Astrocyte (in vitro differentiated cells and primary cell): ENCODE data around the gene INVS. TPM values are rescaled to one million over a fixed set of nuclear protein-coding genes. Genes with fewer than 3 reads are reported as not detected.
A peak's percentile ranks its signal among the peaks of the same experiment; 100 is the strongest.

Source experiments
- DNase-seq: peaks from one replicate; pipeline ENCODE4 v3.0.0-alpha.2; 2010; ENCODE audit warnings: low read depth
- FAIRE-seq: peaks from 2 replicates; lab custom pipeline; 2011; peaks lifted over from hg19 to GRCh38; lab: Jason Lieb, UNC
- H2AFZ ChIP-seq: 2 replicates; pipeline ENCODE4 v1.6.0; 2012; ENCODE audit warnings: low read depth, low read length, inconsistent platforms
- H3K27ac ChIP-seq: 2 replicates; pipeline ENCODE4 v1.5.1; 2011; ENCODE audit warnings: low read depth, low read length, inconsistent platforms
- H3K27me3 ChIP-seq: 2 replicates; pipeline ENCODE4 v1.6.0; 2011; ENCODE audit warnings: low read length, inconsistent platforms; ENCODE audit not compliant: insufficient read depth
- H3K36me3 ChIP-seq: 2 replicates; pipeline ENCODE4 v1.5.1; 2011; ENCODE audit warnings: low read length, inconsistent platforms; ENCODE audit not compliant: insufficient read depth
- H3K4me1 ChIP-seq: 2 replicates; pipeline ENCODE4 v1.5.1; 2011; ENCODE audit warnings: low read length, inconsistent platforms; ENCODE audit not compliant: insufficient read depth
- H3K4me2 ChIP-seq: 2 replicates; pipeline ENCODE4 v1.6.0; 2012; ENCODE audit warnings: low read length, inconsistent platforms
- H3K4me3 ChIP-seq: 2 replicates; pipeline ENCODE4 v1.5.1; 2011; ENCODE audit warnings: low read depth, mild to moderate bottlenecking, low read length, inconsistent platforms; ENCODE audit not compliant: insufficient read depth
- H3K79me2 ChIP-seq: 2 replicates; pipeline ENCODE4 v1.6.0; 2012; ENCODE audit warnings: mild to moderate bottlenecking, low read length, inconsistent platforms; ENCODE audit not compliant: insufficient read depth
- H3K9ac ChIP-seq: 2 replicates; pipeline ENCODE4 v1.6.0; 2012; ENCODE audit warnings: mild to moderate bottlenecking, low read length, inconsistent platforms
- H3K9me3 ChIP-seq: 2 replicates; pipeline ENCODE4 v1.5.1; 2012; ENCODE audit warnings: low read depth, mild to moderate bottlenecking, low read length, inconsistent platforms; ENCODE audit not compliant: insufficient read depth
- H4K20me1 ChIP-seq: 2 replicates; pipeline ENCODE4 v1.6.0; 2012; ENCODE audit warnings: low read length, inconsistent platforms; ENCODE audit not compliant: insufficient read depth
- H3K27ac Mint-ChIP-seq: one replicate; pipeline ENCODE4 v1.8.0; 2021; ENCODE audit warnings: mild to moderate bottlenecking, mixed read lengths; ENCODE audit not compliant: unreplicated experiment
- H3K27me3 Mint-ChIP-seq: one replicate; pipeline ENCODE4 v1.8.0; 2021; ENCODE audit warnings: low read depth, mixed read lengths; ENCODE audit not compliant: unreplicated experiment
- H3K36me3 Mint-ChIP-seq: one replicate; pipeline ENCODE4 v1.8.0; 2021; ENCODE audit warnings: low read depth, mixed read lengths; ENCODE audit not compliant: unreplicated experiment
- H3K4me1 Mint-ChIP-seq: one replicate; pipeline ENCODE4 v1.8.0; 2021; ENCODE audit warnings: low read depth, mixed read lengths; ENCODE audit not compliant: unreplicated experiment
- H3K4me3 Mint-ChIP-seq: one replicate; pipeline ENCODE4 v1.8.0; 2021; ENCODE audit warnings: mild to moderate bottlenecking, moderate library complexity, mixed read lengths; ENCODE audit not compliant: unreplicated experiment
- H3K9me3 Mint-ChIP-seq: one replicate; pipeline ENCODE4 v1.8.0; 2021; ENCODE audit warnings: mild to moderate bottlenecking, mixed read lengths; ENCODE audit not compliant: unreplicated experiment
- CTCF ChIP-seq: IDR thresholded peaks from 2 replicates; pipeline ENCODE4 v1.5.1; 2011; ENCODE audit warnings: low read depth, mild to moderate bottlenecking, inconsistent platforms, low read length, moderate library complexity; ENCODE audit not compliant: insufficient read depth
- EZH2 ChIP-seq: IDR thresholded peaks from 2 replicates; pipeline ENCODE4 v1.6.1; 2012; ENCODE audit warnings: mild to moderate bottlenecking, low read length, inconsistent platforms; ENCODE audit not compliant: insufficient read depth
- total RNA-seq: library from RNA; stranded (reverse); gene quantifications from 2 replicates; pipeline ENCODE4 v1.2.1, GENCODE V29; 2021

INVS gene
- total RNA-seq, 1 donor from 2014 or later, result 17.5 TPM

DNA sequence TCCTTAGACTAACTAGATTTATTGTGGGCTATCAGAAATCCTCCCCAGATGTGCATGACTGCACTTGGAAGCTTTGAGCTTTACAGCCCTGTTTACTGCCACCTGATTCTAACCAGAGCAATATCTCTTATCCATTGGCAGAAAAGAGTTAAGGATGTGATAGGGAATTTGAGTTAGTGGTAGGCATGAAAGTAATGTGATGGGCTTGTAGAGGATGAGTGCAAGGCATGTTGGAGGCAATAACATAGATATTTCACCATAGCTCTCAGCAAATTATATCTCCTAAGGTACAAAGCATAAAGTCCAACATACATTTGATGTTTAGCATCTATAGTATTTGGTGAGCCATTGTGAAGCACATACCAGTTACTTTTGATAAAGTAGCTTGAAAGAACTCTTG is 103.8 kb downstream of the INVS start:
- FAIRE-seq (no peak), DNase-seq (no peak)
- H3K27ac ChIP-seq, result no peak overlapping the region
- H3K9me3 Mint-ChIP-seq, result no peaks in the 10 kb centered on the region
- H3K36me3 Mint-ChIP-seq, result no peaks in the 10 kb centered on the region
- H3K4me3 ChIP-seq, result no peak overlapping the region
- no peaks in the 10 kb centered on the region for H3K79me2 ChIP-seq
- peaks cover 7% of the 10 kb centered on the region for H3K4me1 ChIP-seq
- no peak overlapping the region for H3K4me3 Mint-ChIP-seq
- no peak overlapping the region for H2AFZ ChIP-seq
- no peaks in the 10 kb centered on the region for H3K9me3 ChIP-seq
- TF ChIP-seq EZH2 (no peak), CTCF (no peak)
- peaks cover 9% of the 10 kb centered on the region for H3K4me1 Mint-ChIP-seq
- no peak overlapping the region for H3K9ac ChIP-seq
- H3K27ac Mint-ChIP-seq, result no peak overlapping the region
- no peak overlapping the region for H3K4me2 ChIP-seq
- no peaks in the 10 kb centered on the region for H3K27me3 Mint-ChIP-seq
- H4K20me1 ChIP-seq, result no peaks in the 10 kb centered on the region
- H3K27me3 ChIP-seq, result no peaks in the 10 kb centered on the region
- no peaks in the 10 kb centered on the region for H3K36me3 ChIP-seq

DNA sequence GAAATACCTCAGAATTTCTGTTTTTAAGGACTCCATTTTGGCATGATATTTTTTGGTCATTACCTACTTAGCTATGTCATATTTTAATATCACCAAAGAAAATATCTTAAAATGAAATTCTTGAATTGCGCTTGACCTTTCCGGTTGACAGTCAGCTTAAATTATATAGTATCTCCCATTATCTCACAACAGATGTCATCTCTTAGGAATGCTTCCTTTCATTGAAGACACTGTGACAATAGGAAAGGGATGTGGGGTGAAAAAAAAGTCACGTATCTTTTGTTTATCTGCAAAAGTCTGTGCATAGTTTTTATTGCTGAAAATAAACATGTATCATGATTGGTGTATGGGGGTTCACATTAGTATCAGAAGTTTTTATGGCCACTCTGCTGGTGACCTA is 105.8 kb downstream of the INVS start:
- Histone ChIP-seq H3K4me2 (no peak overlapping the region), H3K79me2 (no peaks in the 10 kb centered on the region), H3K27me3 (no peaks in the 10 kb centered on the region), H3K9me3 (no peaks in the 10 kb centered on the region), H3K4me1 (peaks cover 7% of the 10 kb centered on the region), H4K20me1 (no peaks in the 10 kb centered on the region), H3K27ac (no peak overlapping the region), H3K9ac (no peak overlapping the region), H2AFZ (no peak overlapping the region), H3K4me3 (no peak overlapping the region), H3K36me3 (no peaks in the 10 kb centered on the region)
- Mint-ChIP-seq H3K27ac (no peak overlapping the region), H3K4me3 (no peak overlapping the region), H3K36me3 (peaks cover 2% of the 10 kb centered on the region), H3K9me3 (no peaks in the 10 kb centered on the region), H3K4me1 (peaks cover 11% of the 10 kb centered on the region), H3K27me3 (no peaks in the 10 kb centered on the region)
- FAIRE-seq, result no peak
- no peak for DNase-seq
- no peak for TF ChIP-seq CTCF

- Mint-ChIP-seq H3K4me3 (no peak overlapping the region), H3K27ac (no peak overlapping the region), H3K36me3 (peaks cover 5% of the 10 kb centered on the region), H3K9me3 (no peaks in the 10 kb centered on the region), H3K27me3 (no peaks in the 10 kb centered on the region), H3K4me1 (peaks cover 14% of the 10 kb centered on the region)
- no peak overlapping the region for H3K4me2 ChIP-seq
- H3K4me1 ChIP-seq, result peaks cover 7% of the 10 kb centered on the region
- no peaks in the 10 kb centered on the region for H3K36me3 ChIP-seq
- H3K27me3 ChIP-seq, result no peaks in the 10 kb centered on the region
- TF ChIP-seq EZH2, result no peak
- no peak for TF ChIP-seq CTCF
- H3K27ac ChIP-seq, result no peak overlapping the region
- no peaks in the 10 kb centered on the region for H4K20me1 ChIP-seq
- H3K9me3 ChIP-seq, result no peaks in the 10 kb centered on the region
- no peaks in the 10 kb centered on the region for H3K79me2 ChIP-seq
- FAIRE-seq, result no peak
- H3K9ac ChIP-seq, result no peak overlapping the region
- peak; percentile 67 for DNase-seq
- no peak overlapping the region for H2AFZ ChIP-seq
- no peak overlapping the region for H3K4me3 ChIP-seq
These were observed 107.9 kb downstream of the INVS start for GRCh38 chr9:100206899-100207298.
